LNCaP clone FGC (cell line): Measurements from ENCODE around the gene PLXNC1.

Experiments used
- DNase-seq: peaks from one replicate; pipeline ENCODE4 v3.0.0-alpha.2; 2011; ENCODE audit warnings: low read depth
- H3K4me3 ChIP-seq: 2 replicates; pipeline ENCODE4 v1.5.1; 2011; ENCODE audit warnings: mild to moderate bottlenecking, low read depth, low read length, control low read depth
- CTCF ChIP-seq: IDR thresholded peaks from 2 replicates; pipeline ENCODE4 v1.5.1; 2012; ENCODE audit warnings: mild to moderate bottlenecking; ENCODE audit not compliant: control insufficient read depth, insufficient read depth; ENCODE audit errors: extremely low read depth

Gene PLXNC1

GRCh38 chr12:94185801-94186200 lies 37.4 kb downstream of the PLXNC1 start:
- no peak for TF ChIP-seq CTCF
- DNase-seq = no peak
- no peak overlapping the region for H3K4me3 ChIP-seq

- no peak overlapping the region for H3K4me3 ChIP-seq
- no peak for TF ChIP-seq CTCF
- no peak for DNase-seq
Measured at GRCh38 chr12:94186278-94187241, 38.2 kb downstream of the PLXNC1 start.

GRCh38 chr12:94187361-94187760 lies 39.0 kb downstream of the PLXNC1 start:
- no peak for TF ChIP-seq CTCF
- no peak overlapping the region for H3K4me3 ChIP-seq
- no peak for DNase-seq

- no peak overlapping the region for H3K4me3 ChIP-seq
- DNase-seq = no peak
- no peak for TF ChIP-seq CTCF
Measured at GRCh38 chr12:94190623-94191022, 42.2 kb downstream of the PLXNC1 start.

GRCh38 chr12:94191023-94191422 lies 42.6 kb downstream of the PLXNC1 start:
- no peak for DNase-seq
- no peak overlapping the region for H3K4me3 ChIP-seq
- no peak for TF ChIP-seq CTCF

- H3K4me3 ChIP-seq = no peak overlapping the region
- DNase-seq = no peak
- no peak for TF ChIP-seq CTCF
Measured at GRCh38 chr12:94191811-94192210, 43.4 kb downstream of the PLXNC1 start.
